Ishikawa (cell line): ENCODE results near the gene PRLH.

Experiments
- CEBPB ChIP-seq: IDR thresholded peaks from 2 replicates; pipeline ENCODE4 v1.6.1; 2012
- CREB1 ChIP-seq: IDR thresholded peaks from 2 replicates; pipeline ENCODE4 v1.6.1; 2012; ENCODE audit warnings: low read depth
- EGR1 ChIP-seq: IDR thresholded peaks from 2 replicates; pipeline ENCODE4 v1.6.1; 2012
- EP300 ChIP-seq: IDR thresholded peaks from 2 replicates; pipeline ENCODE4 v1.6.1; 2012; ENCODE audit warnings: borderline replicate concordance
- FOXM1 ChIP-seq: IDR thresholded peaks from 2 replicates; pipeline ENCODE4 v1.6.1; 2012; ENCODE audit warnings: low read depth, borderline replicate concordance
- NFIC ChIP-seq: IDR thresholded peaks from 2 replicates; pipeline ENCODE4 v1.6.1; 2012
- RAD21 ChIP-seq: IDR thresholded peaks from 2 replicates; pipeline ENCODE4 v1.6.1; 2012; ENCODE audit warnings: low read depth
- TAF1 ChIP-seq: IDR thresholded peaks from 2 replicates; pipeline ENCODE4 v1.6.1; 2012; ENCODE audit warnings: low read depth, mild to moderate bottlenecking
- TCF12 ChIP-seq: IDR thresholded peaks from 2 replicates; pipeline ENCODE4 v1.6.1; 2012; ENCODE audit warnings: low read depth
- YY1 ChIP-seq: IDR thresholded peaks from 2 replicates; pipeline ENCODE4 v1.6.1; 2012; ENCODE audit warnings: low read depth
- ZBTB7A ChIP-seq: IDR thresholded peaks from 2 replicates; pipeline ENCODE4 v1.6.1; 2012; ENCODE audit warnings: low read depth
- TF ChIP-seq, protein P1 (sequence below): IDR thresholded peaks from 2 replicates; pipeline ENCODE4 v1.6.1; 2012
- TF ChIP-seq, protein P2 (sequence below): IDR thresholded peaks from 2 replicates; pipeline ENCODE4 v1.6.1; 2012; ENCODE audit warnings: low read depth, mild to moderate bottlenecking
- TF ChIP-seq, protein P3 (sequence below): IDR thresholded peaks from 2 replicates; pipeline ENCODE4 v1.6.1; 2012

The PRLH gene

DNA sequence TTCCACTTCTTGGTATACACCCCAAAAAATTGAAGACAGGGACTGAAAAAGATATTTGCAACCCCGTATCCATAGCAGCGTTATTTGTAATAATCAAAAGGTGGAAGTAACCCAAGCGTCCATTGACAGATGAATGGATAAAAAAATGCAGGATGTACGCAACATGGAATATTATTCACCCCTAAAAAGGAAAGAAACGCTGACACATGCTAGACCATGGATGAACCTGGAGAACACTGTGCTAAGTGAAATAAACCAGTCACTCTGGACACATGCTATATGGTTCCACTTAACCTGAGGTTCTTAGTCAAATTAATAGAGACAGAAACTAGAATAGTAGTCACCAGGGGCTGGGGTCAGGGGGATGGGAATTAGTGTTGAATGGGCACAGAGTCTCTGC is 38.6 kb upstream of the PRLH start:
- TF ChIP-seq ZBTB7A: no peak
- no peak for TF ChIP-seq TAF1
- TF ChIP-seq, protein P1, sequence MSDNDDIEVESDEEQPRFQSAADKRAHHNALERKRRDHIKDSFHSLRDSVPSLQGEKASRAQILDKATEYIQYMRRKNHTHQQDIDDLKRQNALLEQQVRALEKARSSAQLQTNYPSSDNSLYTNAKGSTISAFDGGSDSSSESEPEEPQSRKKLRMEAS: no peak
- TF ChIP-seq FOXM1: no peak
- TF ChIP-seq CEBPB: no peak
- TF ChIP-seq, protein P2, sequence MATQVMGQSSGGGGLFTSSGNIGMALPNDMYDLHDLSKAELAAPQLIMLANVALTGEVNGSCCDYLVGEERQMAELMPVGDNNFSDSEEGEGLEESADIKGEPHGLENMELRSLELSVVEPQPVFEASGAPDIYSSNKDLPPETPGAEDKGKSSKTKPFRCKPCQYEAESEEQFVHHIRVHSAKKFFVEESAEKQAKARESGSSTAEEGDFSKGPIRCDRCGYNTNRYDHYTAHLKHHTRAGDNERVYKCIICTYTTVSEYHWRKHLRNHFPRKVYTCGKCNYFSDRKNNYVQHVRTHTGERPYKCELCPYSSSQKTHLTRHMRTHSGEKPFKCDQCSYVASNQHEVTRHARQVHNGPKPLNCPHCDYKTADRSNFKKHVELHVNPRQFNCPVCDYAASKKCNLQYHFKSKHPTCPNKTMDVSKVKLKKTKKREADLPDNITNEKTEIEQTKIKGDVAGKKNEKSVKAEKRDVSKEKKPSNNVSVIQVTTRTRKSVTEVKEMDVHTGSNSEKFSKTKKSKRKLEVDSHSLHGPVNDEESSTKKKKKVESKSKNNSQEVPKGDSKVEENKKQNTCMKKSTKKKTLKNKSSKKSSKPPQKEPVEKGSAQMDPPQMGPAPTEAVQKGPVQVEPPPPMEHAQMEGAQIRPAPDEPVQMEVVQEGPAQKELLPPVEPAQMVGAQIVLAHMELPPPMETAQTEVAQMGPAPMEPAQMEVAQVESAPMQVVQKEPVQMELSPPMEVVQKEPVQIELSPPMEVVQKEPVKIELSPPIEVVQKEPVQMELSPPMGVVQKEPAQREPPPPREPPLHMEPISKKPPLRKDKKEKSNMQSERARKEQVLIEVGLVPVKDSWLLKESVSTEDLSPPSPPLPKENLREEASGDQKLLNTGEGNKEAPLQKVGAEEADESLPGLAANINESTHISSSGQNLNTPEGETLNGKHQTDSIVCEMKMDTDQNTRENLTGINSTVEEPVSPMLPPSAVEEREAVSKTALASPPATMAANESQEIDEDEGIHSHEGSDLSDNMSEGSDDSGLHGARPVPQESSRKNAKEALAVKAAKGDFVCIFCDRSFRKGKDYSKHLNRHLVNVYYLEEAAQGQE: no peak
- TF ChIP-seq, protein P3, sequence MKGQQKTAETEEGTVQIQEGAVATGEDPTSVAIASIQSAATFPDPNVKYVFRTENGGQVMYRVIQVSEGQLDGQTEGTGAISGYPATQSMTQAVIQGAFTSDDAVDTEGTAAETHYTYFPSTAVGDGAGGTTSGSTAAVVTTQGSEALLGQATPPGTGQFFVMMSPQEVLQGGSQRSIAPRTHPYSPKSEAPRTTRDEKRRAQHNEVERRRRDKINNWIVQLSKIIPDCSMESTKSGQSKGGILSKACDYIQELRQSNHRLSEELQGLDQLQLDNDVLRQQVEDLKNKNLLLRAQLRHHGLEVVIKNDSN: no peak
- no peak for TF ChIP-seq CREB1
- no peak for TF ChIP-seq EGR1
- TF ChIP-seq EP300: no peak

DNA sequence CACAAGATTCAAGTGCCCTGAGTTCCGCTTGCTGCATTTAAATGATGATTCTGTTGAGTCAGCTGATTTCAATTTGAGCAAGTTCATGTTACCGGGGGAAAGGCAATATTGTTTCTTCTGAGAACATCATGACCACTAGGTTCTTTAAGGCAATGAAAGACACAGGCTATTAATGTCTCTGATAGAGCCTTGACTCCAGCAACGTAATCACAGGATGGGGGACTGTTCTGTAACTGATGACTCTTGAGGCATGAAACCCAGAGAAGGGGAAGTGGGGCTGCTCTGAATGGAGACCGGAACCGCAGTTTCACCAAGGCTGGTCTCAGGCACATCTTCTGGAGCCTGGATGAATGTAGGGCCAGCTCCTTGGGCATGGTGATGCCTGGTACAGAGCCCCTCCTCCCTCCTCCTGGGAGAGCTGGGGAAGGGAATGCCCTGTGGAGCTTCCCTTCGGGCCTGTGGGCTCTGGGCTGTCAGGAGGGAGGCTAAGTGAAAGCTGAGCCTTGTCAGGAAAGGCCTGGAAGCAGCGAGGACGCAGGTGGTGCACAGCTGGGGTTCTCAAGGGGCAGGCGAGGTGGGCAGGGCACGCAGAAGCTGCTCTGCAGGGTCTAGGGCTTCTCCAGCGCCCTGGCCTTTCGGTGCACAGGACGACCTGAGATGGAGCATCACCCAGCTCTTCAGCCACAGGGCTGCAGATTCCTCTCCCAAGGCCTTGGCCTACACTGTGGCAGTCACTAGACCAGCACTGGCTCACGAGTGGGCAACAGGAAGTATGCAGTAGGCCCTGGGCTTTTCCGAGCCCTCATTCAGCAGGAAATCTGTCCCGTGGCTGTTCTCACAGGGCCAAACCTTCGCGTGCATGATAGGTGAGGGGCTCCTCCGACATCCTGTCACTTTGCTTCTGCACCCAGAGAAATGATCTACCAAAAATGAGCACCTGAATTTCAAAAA is 36.6 kb upstream of the PRLH start:
- TF ChIP-seq YY1 (no peak), FOXM1 (no peak), EP300 (no peak), CEBPB (no peak), RAD21 (no peak), TAF1 (no peak), EGR1 (no peak)
- TF ChIP-seq, protein P1: no peak
- TF ChIP-seq, protein P2: no peak
- TF ChIP-seq, protein P3: no peak

DNA sequence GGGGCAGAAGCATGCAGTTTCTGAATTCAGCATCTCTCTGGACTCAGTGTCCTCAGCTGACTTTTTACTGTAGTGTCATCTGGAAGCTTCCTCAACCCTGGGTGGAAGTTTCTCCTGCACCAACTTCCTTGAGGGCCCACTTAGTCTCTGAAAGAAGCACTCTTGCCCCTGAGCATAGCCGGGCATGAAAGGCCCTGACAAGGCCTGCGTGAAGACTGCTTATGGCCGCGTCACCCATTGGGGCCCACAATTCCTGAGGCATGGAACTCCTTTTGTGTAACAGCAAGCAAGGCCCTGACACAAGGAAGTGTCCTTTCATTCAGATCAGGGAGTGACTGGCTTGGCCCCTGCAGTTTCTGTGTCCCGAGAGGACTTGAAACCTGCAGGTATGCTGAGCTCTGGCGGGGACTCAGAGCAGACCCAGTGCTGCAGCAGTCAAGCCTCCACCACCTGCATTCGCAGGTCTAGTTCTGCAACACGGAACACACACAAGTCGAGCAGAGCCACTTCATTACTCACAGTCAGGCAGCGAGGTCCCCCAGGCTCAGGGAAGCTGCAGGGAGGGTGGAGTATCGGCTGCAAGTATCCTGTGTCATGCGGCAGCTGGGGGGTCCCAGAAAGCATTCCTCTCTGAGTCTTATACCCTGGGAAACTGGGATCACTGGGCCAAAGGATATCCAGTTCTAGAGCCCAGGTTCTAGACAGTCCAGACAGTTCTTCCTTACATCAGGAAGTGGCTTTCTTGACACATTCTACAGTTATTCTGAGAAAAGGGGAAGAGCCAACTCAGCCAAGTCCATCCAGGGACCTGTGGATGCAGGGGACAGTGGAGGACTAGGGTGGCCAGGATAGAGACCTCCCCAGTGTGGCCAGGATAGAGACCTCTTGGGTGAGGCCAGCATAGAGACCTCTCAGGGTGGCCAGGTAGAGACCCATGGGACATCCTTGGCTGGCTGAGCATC is 35.6 kb upstream of the PRLH start:
- no peak for TF ChIP-seq EP300
- TF ChIP-seq, protein P1: no peak

DNA sequence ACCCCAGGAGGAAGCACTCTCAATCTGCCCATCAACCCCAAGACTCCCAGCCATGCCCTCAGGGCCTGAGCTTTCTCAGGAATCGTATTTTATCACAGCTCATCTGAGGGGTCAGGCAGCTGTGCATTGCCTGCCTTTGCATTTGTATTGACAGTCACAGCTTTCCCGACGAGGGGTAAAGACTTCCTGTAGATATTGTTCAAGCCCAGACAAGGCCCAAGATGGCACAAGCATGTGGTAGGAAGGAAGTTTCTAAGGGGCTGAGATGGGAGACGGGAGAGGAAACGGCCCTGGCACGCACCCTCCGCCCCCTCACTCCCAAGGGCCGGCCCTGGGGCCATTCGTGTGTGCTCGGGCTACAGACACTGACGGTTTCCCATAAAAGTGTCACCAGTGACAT is 34.2 kb upstream of the PRLH start:
- TF ChIP-seq, protein P1: no peak
- TF ChIP-seq CREB1: no peak
- no peak for TF ChIP-seq NFIC
- TF ChIP-seq EP300: no peak
- TF ChIP-seq, protein P3: no peak
- no peak for TF ChIP-seq CEBPB
- TF ChIP-seq, protein P2: no peak
- TF ChIP-seq YY1: no peak
- no peak for TF ChIP-seq FOXM1
- TF ChIP-seq EGR1: no peak
- no peak for TF ChIP-seq TCF12
